K562 (cell line): ENCODE data around the gene NUSAP1. TPM values are rescaled to one million over a fixed set of nuclear protein-coding genes. Genes with fewer than 3 reads are reported as not detected.

Experiments used
- ATAC-seq: fragments of 200-7000 bp; cut with Tn5 transposase; 3 replicates; pipeline ENCODE4 v1.9.1; 2020; ENCODE audit warnings: moderate library complexity
- BruUV-seq: library from RNA; stranded (reverse); fragments of 400-500 nt; replicated peaks from 2 replicates; lab custom pipeline; 2021; lab: Mats Ljungman, UMichigan
- CTCF ChIA-PET: fragments of 300-600 bp; formaldehyde crosslinking; extraction: SDS; loops from one replicate; lab custom pipeline; 2021; ENCODE audit warnings: low intra/inter-chr PET ratio; lab: Yijun Ruan, JAX
- POLR2A ChIA-PET: fragments of 300-600, 350-650 bp; sonication (Branson Sonifier 250); formaldehyde crosslinking; extraction: SDS; loops from one replicate; lab custom pipeline; 2021; ENCODE audit warnings: antibody characterized with exemption, inconsistent platforms; lab: Yijun Ruan, JAX
- DNase-seq, 4 experiments: peaks; one replicate each; pipeline versions ENCODE4 v3.0.0 to v3.0.0-alpha.2; 2011 to 2018; ENCODE audit warnings: low spot score in 3 of 4, mixed read lengths in 3 of 4; ENCODE audit errors: extremely low read depth in 1 of 4
- FAIRE-seq: peaks from 2 replicates; lab custom pipeline; 2011; peaks lifted over from hg19 to GRCh38; lab: Jason Lieb, UNC
- H2AFZ ChIP-seq: 2 replicates; pipeline ENCODE4 v1.6.0; 2011; ENCODE audit warnings: low read depth, low read length, control low read depth, inconsistent platforms
- H3K27ac ChIP-seq: fragments of 200-600 bp; 3 replicates; pipeline ENCODE4 v1.8.0; 2011; ENCODE audit warnings: low read depth, mild to moderate bottlenecking, control low read depth, inconsistent platforms, low read length, moderate library complexity, mixed read lengths; ENCODE audit errors: extremely low read depth
- H3K27me3 ChIP-seq, 2 experiments: fragments of 300-600 bp in 1 of 2; 2 replicates in 1 of 2; 3 replicates in 1 of 2; pipeline versions ENCODE4 v1.6.0 to v1.8.0; 2011; ENCODE audit warnings: inconsistent platforms in 2 of 2, low read length in 2 of 2, mild to moderate bottlenecking in 1 of 2, mixed read lengths in 1 of 2, moderate library complexity in 1 of 2; ENCODE audit not compliant: control insufficient read depth in 2 of 2, insufficient read depth in 2 of 2
- H3K36me3 ChIP-seq: fragments of 300-600 bp; 3 replicates; pipeline ENCODE4 v1.8.0; 2011; ENCODE audit warnings: mild to moderate bottlenecking, low read length, inconsistent platforms; ENCODE audit not compliant: control insufficient read depth, insufficient read depth
- H3K4me1 ChIP-seq, 2 experiments: fragments of 200-600 bp in 1 of 2; replicated peaks in 1 of 2; 2 replicates in 1 of 2; 3 replicates in 1 of 2; pipeline versions ENCODE4 v1.5.1 to v1.8.0; 2011; ENCODE audit warnings: inconsistent platforms in 2 of 2, low read length in 2 of 2, mild to moderate bottlenecking in 1 of 2, mixed read lengths in 1 of 2, moderate library complexity in 1 of 2; ENCODE audit not compliant: control insufficient read depth in 2 of 2, insufficient read depth in 2 of 2
- H3K4me2 ChIP-seq: 2 replicates; pipeline ENCODE4 v1.6.1; 2011; ENCODE audit warnings: low read length, control low read depth, inconsistent platforms, mixed read lengths; ENCODE audit not compliant: insufficient read depth
- H3K4me3 ChIP-seq: fragments of 200-600 bp; sonication (generic), shearing (Covaris generic); 2 replicates; pipeline ENCODE4 v1.5.1; 2016; ENCODE audit warnings: control low read depth, inconsistent platforms
- H3K79me2 ChIP-seq: fragments of 200-600 bp; 3 replicates; pipeline ENCODE4 v1.8.0; 2011; ENCODE audit warnings: low read length, inconsistent platforms; ENCODE audit not compliant: control insufficient read depth, insufficient read depth
- H3K9ac ChIP-seq, 2 experiments: 2 replicates each; pipeline versions ENCODE4 v1.6.0 to v1.6.1; 2011; ENCODE audit warnings: low read depth in 2 of 2, low read length in 2 of 2, control low read depth in 1 of 2, inconsistent platforms in 1 of 2, mild to moderate bottlenecking in 1 of 2, mixed read lengths in 1 of 2; ENCODE audit not compliant: insufficient read depth in 1 of 2
- H3K9me1 ChIP-seq: one replicate; pipeline ENCODE4 v1.6.0; 2011; ENCODE audit warnings: inconsistent platforms, mild to moderate bottlenecking, low read length, moderate library complexity; ENCODE audit not compliant: control insufficient read depth, insufficient read depth
- H3K9me3 ChIP-seq: replicated peaks from 2 replicates; pipeline ENCODE4 v1.5.1; 2011; ENCODE audit warnings: low read depth, low read length, inconsistent platforms; ENCODE audit not compliant: control insufficient read depth, insufficient read depth
- H4K20me1 ChIP-seq: replicated peaks from 2 replicates; pipeline ENCODE4 v1.6.1; 2011; ENCODE audit warnings: low read length, inconsistent platforms, mixed read lengths; ENCODE audit not compliant: control insufficient read depth, insufficient read depth
- PBX2 ChIP-seq, 2 experiments: IDR thresholded peaks in 1 of 2; conservative IDR thresholded peaks in 1 of 2; 2 replicates each; pipeline ENCODE4 v1.6.1; 2016; ENCODE audit warnings: low read depth in 2 of 2, mild to moderate bottlenecking in 1 of 2, missing compliant biosample characterization in 1 of 2, missing genetic modification characterization in 1 of 2, moderate library complexity in 1 of 2
- U2AF1 ChIP-seq: fragments of 200-400 bp; formaldehyde crosslinking; optimal IDR thresholded peaks from 2 replicates; pipeline ENCODE3; 2017; ENCODE audit warnings: mild to moderate bottlenecking, low read depth, low read length, moderate library complexity
- WGBS: fragments of 100-300 bp; shearing (Covaris generic); methylation state at CpG from one replicate; pipeline ENCODE4 v1.1.6; 2016; ENCODE audit warnings: low coverage, mixed read lengths; ENCODE audit not compliant: insufficient coverage; ENCODE audit errors: missing lambda C conversion rate; 5-methylcytosine and 5-hydroxymethylcytosine counted together
- in situ Hi-C: fragments of 300-500 bp; cut with MboI; formaldehyde crosslinking; loops from 4 replicates; pipeline ENCODE4 v1.15.0; 2018; ENCODE audit warnings: inconsistent platforms, mixed read lengths
- intact Hi-C: fragments of 100-400 bp; cut with micrococcal nuclease; formaldehyde crosslinking; loops from 2 replicates; pipeline ENCODE4 v1.14.2; 2022
- polyA plus RNA-seq, 8 experiments: library from polyadenylated mRNA; depleted of rRNA in 4 of 8; stranded (reverse) in 5 of 8; unstranded in 3 of 8; fragments of >200 nt; fragmentation: Nextera tagmentation in 2 of 8; fragmentation: Illumina TruSeq in 1 of 8; extraction: Ambion mirVana in 2 of 8; extraction: Trizol in 1 of 8; gene quantifications; 2 replicates each; pipeline versions ENCODE4 v1.2.1 to v1.2.3, GENCODE V29; 2011 to 2014; ENCODE audit warnings: inconsistent platforms in 1 of 8, missing spikeins in 1 of 8
- total RNA-seq, 7 experiments: library from RNA; depleted of rRNA in 6 of 7; stranded (reverse); fragments of >200 nt in 6 of 7; fragmentation: Illumina TruSeq in 2 of 7; extraction: Trizol in 2 of 7; gene quantifications; 2 replicates each; pipeline versions ENCODE4 v1.2.1 to v1.2.3, GENCODE V29; 2011 to 2021; ENCODE audit warnings: low replicate concordance in 1 of 7

The NUSAP1 gene
- total and polyA plus RNA-seq, 9 of the 15 experiments (the other 6 are each of a cell fraction or from before 2014, with no cell fraction given), result 119 to 266 (median 227) TPM

DNA sequence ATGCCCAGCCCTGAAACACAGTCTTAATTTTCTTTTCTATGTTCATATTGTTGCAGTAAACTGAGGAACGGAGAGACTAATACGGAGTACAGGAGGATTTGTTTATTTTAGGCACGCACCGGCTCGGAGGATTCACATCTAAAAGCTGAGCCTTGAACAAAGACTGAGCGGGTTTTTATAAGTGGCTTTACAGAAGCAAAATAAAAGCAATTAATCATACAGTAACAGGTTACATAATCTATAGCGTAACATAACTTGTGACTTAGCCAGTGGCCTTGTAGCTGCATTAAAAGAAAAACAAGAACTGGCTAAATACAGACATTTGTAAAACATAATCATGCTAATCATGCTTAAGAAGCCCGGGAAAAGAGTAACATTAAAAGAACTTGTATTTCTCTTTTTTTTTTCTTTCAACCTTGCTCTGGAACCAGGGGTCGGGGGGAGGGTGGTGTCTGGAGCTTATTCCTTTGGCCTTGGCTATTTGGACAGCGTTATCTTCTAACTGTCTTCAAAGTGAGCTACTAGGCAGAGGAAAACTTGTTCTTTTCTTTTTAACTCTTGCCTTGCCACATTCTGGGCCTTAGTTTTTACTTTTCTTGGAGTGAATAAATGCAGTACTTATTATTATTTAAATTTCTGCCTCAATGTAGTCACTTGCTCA, 17.5 kb downstream of the NUSAP1 start:
- Histone ChIP-seq H3K27me3 (no peaks in the 10 kb centered on the region), H3K4me1 (no peaks in the 10 kb centered on the region), H3K9me3 (no peaks in the 10 kb centered on the region), H3K36me3 (peaks cover 83% of the 10 kb centered on the region), H3K9ac (no peak overlapping the region), H4K20me1 (no peaks in the 10 kb centered on the region), H3K79me2 (0 out of 3 replicates have a peak, but pooled peaks cover 2% of the 10 kb centered on the region), H3K4me2 (no peak overlapping the region), H2AFZ (no peak overlapping the region), H3K4me3 (no peak overlapping the region), H3K27ac (no peak overlapping the region), H3K9me1 (no peaks in the 10 kb centered on the region)
- intact Hi-C loops (no loop called here), in situ Hi-C loops (no loop called here)
- no peak for TF ChIP-seq PBX2 (CRISPR knock-in tag; IDR thresholded peaks at IDR 0.05; ENCODE audit: low read depth)
- TF ChIP-seq PBX2 (tag; conservative IDR thresholded peaks at IDR 0.05; ENCODE audit: low read depth), result peak; percentile 76
- TF ChIP-seq U2AF1, result no peak
- BruUV-seq, result no TSS peak
- ChIA-PET POLR2A (interaction anchor here (1.0 to 1.7 kb wide), 2 partner anchors 17 to 24 kb away, joined by 5 to 12 read pairs; partner anchors contain the start of genes NUSAP1 and OIP5), CTCF (no interaction called here)
- ATAC-seq (no peak), DNase-seq (no peak), FAIRE-seq (no peak)
- 81% methylated on average over 10 of the region's 10 CpGs for WGBS
